GOT3 (cell line): ENCODE data around the gene VWA5B1.

ENCODE experiments used
- DNase-seq: peaks from one replicate; lab custom pipeline; 2025; ENCODE audit warnings: mixed read lengths; lab: John Stamatoyannopoulos, UW

Gene VWA5B1

GRCh38 chr1:20322081-20322824 lies 31.6 kb downstream of the VWA5B1 start:
- no peak for DNase-seq

GRCh38 chr1:20322825-20323612 lies 32.3 kb downstream of the VWA5B1 start:
- DNase-seq: no peak

- DNase-seq: no peak
These were observed 32.9 kb downstream of the VWA5B1 start for GRCh38 chr1:20323613-20323920.

GRCh38 chr1:20324704-20325406 lies 34.2 kb downstream of the VWA5B1 start:
- DNase-seq: no peak

- no peak for DNase-seq
These were observed 34.8 kb downstream of the VWA5B1 start for GRCh38 chr1:20325407-20325843.

GRCh38 chr1:20325844-20326420 lies 35.3 kb downstream of the VWA5B1 start:
- no peak for DNase-seq

GRCh38 chr1:20327467-20327866 lies 36.8 kb downstream of the VWA5B1 start:
- DNase-seq: no peak

GRCh38 chr1:20328201-20328600 lies 37.5 kb downstream of the VWA5B1 start:
- DNase-seq: no peak

GRCh38 chr1:20329793-20330542 lies 39.3 kb downstream of the VWA5B1 start:
- no peak for DNase-seq

- DNase-seq: no peak
These were observed 43.4 kb downstream of the VWA5B1 start for GRCh38 chr1:20334103-20334502.

GRCh38 chr1:20336105-20336605 lies 45.5 kb downstream of the VWA5B1 start:
- DNase-seq: no peak

GRCh38 chr1:20337581-20337980 lies 46.9 kb downstream of the VWA5B1 start:
- DNase-seq: no peak

- no peak for DNase-seq
These were observed 49.3 kb downstream of the VWA5B1 start for GRCh38 chr1:20339811-20340457.

GRCh38 chr1:20342294-20343148 lies 51.8 kb downstream of the VWA5B1 start:
- DNase-seq: no peak

- DNase-seq: no peak
These were observed 52.7 kb downstream of the VWA5B1 start for GRCh38 chr1:20343149-20343937.

GRCh38 chr1:20343938-20344302 lies 53.2 kb downstream of the VWA5B1 start:
- DNase-seq: no peak

- DNase-seq: no peak
These were observed 54.1 kb downstream of the VWA5B1 start for GRCh38 chr1:20344738-20345137.

- DNase-seq: no peak
These were observed 54.7 kb downstream of the VWA5B1 start for GRCh38 chr1:20345419-20345818.

GRCh38 chr1:20346433-20346832 lies 55.8 kb downstream of the VWA5B1 start:
- no peak for DNase-seq
